ENCODE measurements around the gene PDE9A. TPM values are rescaled to one million over a fixed set of nuclear protein-coding genes. Genes with fewer than 3 reads are reported as not detected.

The PDE9A gene
- total and polyA plus RNA-seq, 2 of the 4 experiments (the other 2 are of a cell fraction) = 0.89 to 0.90 TPM

GRCh38 chr21:42784276-42784675 is 130.9 kb downstream of the PDE9A start:
- Histone ChIP-seq H4K91ac (ENCODE audit: insufficient read depth, low read depth, low read length) (no peak overlapping the region), H3K27ac (ENCODE audit: insufficient read depth, low read length) (no peak overlapping the region), H4K20me1 (ENCODE audit: insufficient read depth, low read length) (no peaks in the 10 kb centered on the region), H3K9me3 (ENCODE audit: control insufficient read depth, insufficient read depth, low read length) (peaks cover 4% of the 10 kb centered on the region; the same call in 1 of the 2 replicates), H2AK9ac (replicated peaks; ENCODE audit: low read depth, low read length, poor library complexity) (no peak overlapping the region), H2AK5ac (ENCODE audit: low read depth, low read length) (no peak overlapping the region), H2BK15ac (ENCODE audit: low read depth, low read length) (no peak overlapping the region), H3K27me3 (ENCODE audit: control insufficient read depth, insufficient read depth, low read length) (peaks cover 53% of the 10 kb centered on the region), H2BK5ac (ENCODE audit: low read depth, low read length, poor library complexity, severe bottlenecking) (no peak overlapping the region), H3K14ac (replicated peaks; ENCODE audit: low read depth, low read length) (no peak overlapping the region), H3K9ac (ENCODE audit: low read depth, low read length) (no peak overlapping the region), H3K56ac (ENCODE audit: extremely low read depth, insufficient read depth, low read length) (no peak overlapping the region), H2AFZ (replicated peaks; ENCODE audit: low read length, poor library complexity) (no peak overlapping the region), H3K9me1 (ENCODE audit: insufficient read depth, low read length) (no peaks in the 10 kb centered on the region), H2BK120ac (ENCODE audit: low read depth, low read length) (no peak overlapping the region), H3K4me1 (ENCODE audit: control insufficient read depth, insufficient read depth, low read length) (no peaks in the 10 kb centered on the region), H4K5ac (ENCODE audit: low read depth, low read length) (no peak overlapping the region), H4K8ac (ENCODE audit: low read depth in 2 of 2, low read length in 2 of 2) (no peak overlapping the region), H2BK20ac (ENCODE audit: low read depth, low read length) (no peak overlapping the region), H3K18ac (ENCODE audit: low read depth, low read length) (no peak overlapping the region), H3K23ac (ENCODE audit: low read depth, low read length) (no peak overlapping the region), H3K4ac (ENCODE audit: low read depth, low read length) (no peak overlapping the region), H3K79me1 (ENCODE audit: low read depth in 1 of 2, low read length in 2 of 2) (no peaks in the 10 kb centered on the region), H3K4me3 (ENCODE audit: insufficient read depth, low read depth, low read length) (no peak overlapping the region), H3K4me2 (ENCODE audit: low read depth, low read length) (no peak overlapping the region), H3K36me3 (ENCODE audit: control insufficient read depth, insufficient read depth, low read length) (no peaks in the 10 kb centered on the region)
- DNase-seq (no peak), ATAC-seq (ENCODE audit: low read depth) (no peak)
- BruUV-seq (replicated peaks) = no TSS peak
- WGBS, 2 experiments (ENCODE audit: extremely low coverage in 2 of 2, insufficient read length in 1 of 2) = 60% methylated on average over 1 of the region's 8 CpGs; no CpG with 5 or more reads in 1 of the 2 experiments
- TF ChIP-seq SMC3 (IDR thresholded peaks at IDR 0.05; ENCODE audit: low read depth, low read length) = no peak
- TF ChIP-seq RFX5 (IDR thresholded peaks at IDR 0.05; ENCODE audit: low read depth, low read length) = no peak
- TF ChIP-seq POLR2A (IDR thresholded peaks at IDR 0.05; ENCODE audit: low read depth, low read length) = no peak
- no peak for TF ChIP-seq CTCF (conservative IDR thresholded peaks at IDR 0.05; ENCODE audit: low read depth, low read length)
- TF ChIP-seq MXI1 (IDR thresholded peaks at IDR 0.05; ENCODE audit: borderline replicate concordance, low read depth, low read length) = no peak
- TF ChIP-seq FOS (IDR thresholded peaks at IDR 0.05; ENCODE audit: low read depth, low read length) = no peak
- no peak for TF ChIP-seq BHLHE40 (IDR thresholded peaks at IDR 0.05; ENCODE audit: low read depth, low read length)
- TF ChIP-seq USF2 (IDR thresholded peaks at IDR 0.05; ENCODE audit: low read depth, low read length) = no peak
- no peak for TF ChIP-seq MAZ (IDR thresholded peaks at IDR 0.05; ENCODE audit: borderline replicate concordance, low read depth, low read length)
- no peak for TF ChIP-seq RAD21 (IDR thresholded peaks at IDR 0.05; ENCODE audit: low read length)
- no peak for TF ChIP-seq CHD1 (IDR thresholded peaks at IDR 0.05; ENCODE audit: low read depth, low read length)
- TF ChIP-seq NFE2L2 (IDR thresholded peaks at IDR 0.05; ENCODE audit: low read depth, low read length) = no peak
- TF ChIP-seq MAFK (IDR thresholded peaks at IDR 0.05; ENCODE audit: low read depth, low read length) = no peak
- TF ChIP-seq RCOR1 (IDR thresholded peaks at IDR 0.05; ENCODE audit: insufficient replicate concordance, low read length) = no peak
- TF ChIP-seq CEBPB (IDR thresholded peaks at IDR 0.05; ENCODE audit: low read depth, low read length) = no peak
- TF ChIP-seq ELK1 (IDR thresholded peaks at IDR 0.05; ENCODE audit: borderline replicate concordance, low read depth, low read length) = no peak
- in situ Hi-C loops (cut with MboI; ENCODE audit: low sequenced_read_pairs) (loop anchor here (10.0 kb wide), 1 partner anchor 199 kb away; no protein-coding TSS in a partner anchor), dilution Hi-C loops (cut with HindIII; ENCODE audit: low sequenced_read_pairs, unreplicated experiment) (no loop called here), intact Hi-C loops (cut with micrococcal nuclease) (no loop called here)
- CTCF ChIA-PET = no interaction called here
- POLR2A ChIA-PET (ENCODE audit: unreplicated experiment) = no interaction called here
